Stimulated activated CD4-positive, alpha-beta T cell treated with anti-CD3 and anti-CD28 coated beads, Interleukin-1b, Interleukin-23, amount 100 ng/mL, for 24 hours (primary cell): Measurements from ENCODE around the gene NRG4.
"Not testable (repeated sequence)": the region's sequence is repeated elsewhere in the genome, so short reads cannot be mapped to it uniquely, and the experiment has no call there.

Experiments
- DNase-seq, 4 experiments: peaks; one replicate each; pipeline ENCODE4 v3.0.0-alpha.2; 2020; ENCODE audit warnings: low read depth in 4 of 4, low spot score in 1 of 4

NRG4 gene

DNA sequence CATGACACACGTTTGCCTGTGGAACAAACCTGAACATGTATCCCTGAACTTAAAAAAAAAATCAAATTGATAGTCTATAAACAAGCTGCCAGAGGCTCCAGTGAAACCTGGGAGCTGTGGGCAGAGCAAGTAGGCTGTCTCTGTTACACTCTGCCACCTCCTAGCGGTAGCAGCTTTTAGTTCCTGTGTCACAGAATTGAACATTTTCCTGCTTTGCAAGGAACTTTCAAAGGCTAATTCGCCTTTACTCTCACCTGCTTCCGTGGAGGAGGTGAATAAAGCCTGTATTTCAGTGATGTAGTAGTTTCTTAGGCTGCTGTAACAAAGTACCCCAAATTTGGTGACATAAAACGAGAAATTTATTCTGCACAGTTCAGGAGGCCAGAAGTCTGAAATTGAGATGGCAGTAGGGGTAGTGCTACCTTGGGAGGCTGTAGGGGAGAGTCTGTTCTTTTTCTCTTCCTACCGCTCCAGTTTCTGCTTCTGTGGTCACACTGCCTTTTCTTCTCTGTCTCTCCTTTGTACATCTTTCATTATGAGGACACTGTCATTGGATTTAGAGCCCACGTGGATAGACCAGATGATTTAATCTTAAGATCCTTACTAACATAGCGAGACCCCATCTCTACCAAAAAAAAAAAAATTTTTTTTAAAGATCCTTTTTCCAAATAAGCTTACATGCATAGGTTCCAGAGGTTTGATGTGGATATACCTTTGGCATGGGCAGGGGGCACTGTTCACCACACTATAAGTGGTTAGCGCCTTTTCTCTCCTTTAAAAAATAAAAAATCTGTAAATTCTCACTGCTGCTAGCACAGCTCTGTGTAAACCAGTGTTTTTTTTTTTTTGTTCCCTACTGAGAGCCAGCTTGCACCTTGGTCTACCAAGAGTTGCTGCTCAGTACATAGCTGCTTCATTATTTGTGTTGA, 83.3 kb downstream of the NRG4 start:
- no peak for DNase-seq

DNA sequence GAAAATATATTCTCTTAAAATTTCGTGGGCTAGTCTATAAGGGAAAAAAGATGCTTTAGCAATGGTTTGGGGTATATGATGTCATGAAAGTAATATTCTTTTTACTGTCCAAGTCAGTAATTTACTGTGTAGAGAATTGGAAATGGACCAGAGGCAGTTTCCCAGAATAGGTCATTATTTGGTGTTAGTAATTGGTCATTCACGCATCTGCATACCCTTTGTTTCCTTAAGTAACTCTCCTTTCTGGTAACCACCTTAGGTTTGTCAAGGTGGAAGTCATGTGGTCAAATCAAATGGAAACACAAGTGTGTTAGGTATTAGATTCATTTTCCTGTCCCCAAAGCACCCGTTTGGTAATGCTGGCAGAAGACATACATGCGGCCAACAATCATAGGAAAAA, 84.6 kb downstream of the NRG4 start:
- no peak for DNase-seq

DNA sequence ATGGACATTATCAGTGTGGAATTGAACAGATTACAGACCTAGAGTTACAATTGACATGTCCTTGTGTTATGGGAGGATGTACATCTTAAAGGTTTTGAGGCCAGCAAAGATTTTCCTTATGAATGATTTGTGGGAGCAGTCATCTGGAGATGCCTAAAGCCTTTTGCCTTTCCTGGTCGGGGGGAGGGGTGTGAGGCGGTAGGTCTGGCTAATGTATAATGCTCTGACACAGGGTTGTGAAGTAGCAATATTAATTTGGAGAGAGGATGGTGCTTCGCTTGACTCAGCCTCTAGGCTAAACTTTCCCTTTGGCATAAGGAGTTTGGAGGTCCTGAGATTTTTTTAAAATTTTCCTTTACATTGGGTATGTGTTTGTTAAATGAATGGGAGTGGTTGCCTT, 85.3 kb downstream of the NRG4 start:
- no peak for DNase-seq

DNA sequence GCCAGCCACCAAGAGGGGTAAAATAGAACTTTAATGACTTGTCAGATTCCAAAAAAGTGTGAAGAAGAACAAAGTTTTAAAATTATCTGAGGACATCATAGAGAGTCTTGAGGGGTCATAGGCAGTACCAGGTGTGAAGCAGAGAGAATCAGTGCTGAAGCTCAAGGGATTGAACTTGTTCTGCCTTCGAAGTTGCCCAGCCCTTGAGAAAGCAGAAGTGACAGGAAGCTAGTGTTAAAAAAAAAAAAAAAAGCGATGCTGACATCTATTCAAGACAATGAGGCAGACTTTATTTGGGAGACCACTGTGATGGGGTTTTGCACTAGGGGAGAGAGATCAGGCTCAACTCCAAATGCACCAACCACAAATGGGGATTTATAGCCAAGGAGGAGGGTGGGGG, 86.8 kb downstream of the NRG4 start:
- no peak for DNase-seq

DNA sequence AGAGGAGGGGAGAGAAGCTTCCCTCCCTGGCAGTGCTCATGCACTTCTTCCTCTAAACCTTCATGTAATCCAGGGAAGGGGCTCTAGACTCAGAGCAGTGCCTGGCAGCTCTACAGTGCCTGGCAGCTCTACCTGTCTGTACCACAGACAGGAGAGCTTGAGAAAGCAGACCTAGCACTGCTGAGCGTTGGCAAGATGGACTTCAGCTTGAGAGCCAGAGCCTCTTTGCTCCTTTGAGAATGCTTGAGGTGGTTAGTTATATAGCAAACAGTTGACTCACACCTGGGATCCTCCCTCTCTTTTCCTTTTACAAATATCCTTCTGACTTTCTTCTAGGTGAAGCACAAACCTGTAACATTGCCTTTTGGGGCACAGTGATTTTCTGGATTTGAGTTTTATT, 87.6 kb downstream of the NRG4 start:
- DNase-seq, result no peak

DNA sequence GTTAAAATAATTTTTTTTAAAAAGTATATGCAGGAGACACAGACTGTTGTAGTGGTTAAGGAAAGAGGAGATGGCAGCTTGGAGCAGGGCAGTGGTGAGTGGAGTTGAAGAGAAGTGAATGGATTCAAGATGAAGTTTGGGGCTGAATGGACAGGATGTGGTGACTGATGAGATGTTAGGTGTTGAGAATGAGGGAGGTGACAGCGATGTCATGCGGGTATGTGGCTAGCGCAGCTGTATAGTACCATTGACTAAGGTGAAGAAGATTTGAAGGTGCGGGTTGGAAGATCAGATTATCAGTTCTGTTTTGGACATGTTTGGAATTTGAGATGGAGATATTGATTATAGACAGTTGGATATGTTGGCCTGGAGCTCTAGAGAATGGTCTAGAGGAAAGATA, 88.5 kb downstream of the NRG4 start:
- no peak for DNase-seq

DNA sequence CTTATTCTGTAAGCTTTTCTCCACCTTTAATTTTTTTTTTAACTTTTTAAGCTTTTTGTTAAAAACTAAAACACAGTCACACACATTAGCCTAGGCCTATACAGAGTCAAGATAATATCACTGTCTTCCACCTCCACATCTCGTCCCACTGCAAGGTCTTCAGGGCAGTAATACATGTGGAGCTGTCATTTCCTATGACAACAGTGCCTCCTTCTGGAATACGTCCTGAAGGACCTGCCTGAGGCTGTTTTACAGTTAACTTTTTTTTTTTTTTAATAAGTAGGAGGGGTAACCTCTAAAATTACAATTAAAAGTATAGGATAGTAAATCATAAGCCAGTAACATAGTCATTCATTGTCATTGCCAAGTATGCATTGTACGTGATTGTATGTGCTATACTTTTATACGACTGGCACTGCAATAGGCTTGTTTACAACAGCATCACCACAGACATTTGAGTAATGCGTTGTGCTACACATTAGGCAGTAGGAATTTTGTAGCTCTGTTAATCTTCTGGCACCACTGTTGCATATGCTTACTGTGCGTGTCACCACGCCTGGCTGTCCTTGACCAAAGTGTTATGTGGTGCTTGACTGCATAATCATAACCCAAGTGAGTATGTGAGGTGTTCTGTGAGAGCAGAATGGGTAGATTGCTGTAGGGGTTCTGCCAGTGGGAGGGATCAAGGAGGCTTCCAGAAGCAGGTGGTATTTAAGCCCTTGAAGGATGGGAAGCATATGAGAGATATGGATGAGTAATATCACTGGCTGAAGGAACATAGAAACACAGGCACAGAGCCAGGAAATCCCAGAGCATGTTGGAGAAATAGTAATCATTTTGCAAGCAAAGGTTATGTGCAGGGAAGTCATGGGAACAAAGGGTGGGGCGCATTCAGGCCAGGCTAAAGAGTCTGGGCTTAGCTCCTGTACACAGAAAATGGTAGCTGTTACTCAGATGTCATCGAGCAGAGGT, 90.2 kb downstream of the NRG4 start:
- no peak for DNase-seq

DNA sequence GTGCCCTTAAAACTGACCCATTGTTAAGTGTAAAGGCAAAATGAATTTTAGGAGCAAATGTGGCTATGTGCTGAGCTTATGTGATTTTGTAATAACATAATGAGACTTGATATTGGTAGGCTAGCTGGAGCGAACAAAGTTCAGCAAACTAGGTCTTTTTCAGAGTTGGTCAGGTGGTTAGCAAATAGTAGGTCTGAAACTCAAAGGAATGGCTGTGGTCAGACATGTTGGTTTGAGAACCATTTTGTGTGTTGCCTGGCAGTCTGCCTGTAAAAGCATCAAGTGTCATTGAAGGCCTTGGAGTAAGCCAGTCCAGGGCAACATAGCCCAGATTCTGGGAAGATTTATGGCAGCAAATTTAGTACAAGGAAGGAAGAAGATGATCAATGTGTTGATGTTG, 92.1 kb downstream of the NRG4 start:
- no peak for DNase-seq

DNA sequence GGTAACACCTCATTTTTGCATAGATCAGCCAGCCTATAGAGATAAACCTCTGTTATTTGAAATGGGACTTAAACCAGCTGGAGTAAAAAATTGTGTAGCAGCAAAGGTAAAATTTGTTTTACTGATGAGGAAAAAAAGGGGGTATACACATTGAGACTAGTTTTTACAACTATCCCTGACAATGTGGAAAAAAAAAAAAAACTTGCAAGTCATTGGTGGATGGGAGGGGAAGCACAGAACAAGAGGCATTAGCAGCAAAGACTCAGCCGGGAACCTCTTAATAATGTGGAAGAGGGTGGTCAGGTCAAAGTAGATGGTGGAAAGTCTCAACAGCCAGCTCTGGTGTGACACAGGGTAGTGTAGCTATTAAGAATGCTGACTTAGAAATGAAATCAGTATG, 94.1 kb downstream of the NRG4 start:
- no peak for DNase-seq

DNA sequence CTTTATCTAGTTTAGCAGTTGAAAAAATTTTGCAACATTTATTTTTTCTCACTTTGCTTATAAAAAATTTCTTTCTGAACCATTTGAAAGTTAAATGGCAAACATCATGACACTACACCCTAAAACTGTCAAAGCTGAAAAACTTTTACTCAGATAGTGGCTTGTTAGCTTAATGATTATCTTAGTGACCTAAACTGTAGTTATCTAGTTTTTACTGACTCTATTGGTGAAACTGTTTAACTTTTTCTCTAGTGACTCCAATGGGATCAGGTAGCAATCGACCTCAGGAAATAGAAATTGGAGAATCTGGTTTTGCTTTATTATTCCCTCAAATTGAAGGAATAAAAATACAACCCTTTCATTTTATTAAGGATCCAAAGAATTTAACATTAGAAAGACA, 95.2 kb downstream of the NRG4 start:
- DNase-seq, result no peak

DNA sequence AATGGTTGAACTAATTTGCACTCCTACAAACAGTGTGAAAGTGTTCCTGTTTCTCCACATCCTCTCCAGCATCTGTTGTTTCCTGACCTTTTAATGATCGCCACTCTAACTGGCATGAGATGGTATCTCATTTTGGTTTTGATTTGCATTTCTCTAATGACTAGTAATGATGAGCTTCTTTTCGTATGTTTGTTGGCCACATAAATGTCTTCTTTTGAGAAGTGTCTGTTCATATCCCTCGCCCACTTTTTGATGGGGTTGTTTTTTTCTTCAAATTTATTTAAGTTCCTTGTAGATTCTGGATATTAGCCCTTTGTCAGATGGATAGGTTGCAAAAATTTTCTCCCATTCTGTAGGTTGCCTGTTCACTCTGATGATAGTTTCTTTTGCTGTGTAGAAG, 101.9 kb downstream of the NRG4 start:
- DNase-seq, result not testable (repeated sequence)

DNA sequence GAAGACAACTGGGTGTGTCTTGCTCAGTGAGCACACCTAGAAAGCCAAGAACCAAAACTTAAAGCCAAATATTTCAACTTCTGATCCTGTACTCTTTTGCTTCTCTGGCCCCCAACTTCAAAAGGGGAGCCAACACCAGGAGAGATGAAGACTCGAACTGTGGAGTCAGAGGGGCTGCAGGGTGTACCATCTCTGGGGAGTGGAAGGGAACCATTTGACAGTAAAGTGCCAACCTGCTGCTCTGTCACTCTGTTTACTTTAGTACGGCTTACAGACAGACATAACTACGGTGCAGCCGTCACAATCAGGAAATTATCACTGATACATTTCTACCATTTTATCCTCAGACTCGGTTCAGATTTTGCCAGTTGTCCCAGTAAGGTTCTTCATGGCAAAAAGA, 107.0 kb downstream of the NRG4 start:
- no peak for DNase-seq

DNA sequence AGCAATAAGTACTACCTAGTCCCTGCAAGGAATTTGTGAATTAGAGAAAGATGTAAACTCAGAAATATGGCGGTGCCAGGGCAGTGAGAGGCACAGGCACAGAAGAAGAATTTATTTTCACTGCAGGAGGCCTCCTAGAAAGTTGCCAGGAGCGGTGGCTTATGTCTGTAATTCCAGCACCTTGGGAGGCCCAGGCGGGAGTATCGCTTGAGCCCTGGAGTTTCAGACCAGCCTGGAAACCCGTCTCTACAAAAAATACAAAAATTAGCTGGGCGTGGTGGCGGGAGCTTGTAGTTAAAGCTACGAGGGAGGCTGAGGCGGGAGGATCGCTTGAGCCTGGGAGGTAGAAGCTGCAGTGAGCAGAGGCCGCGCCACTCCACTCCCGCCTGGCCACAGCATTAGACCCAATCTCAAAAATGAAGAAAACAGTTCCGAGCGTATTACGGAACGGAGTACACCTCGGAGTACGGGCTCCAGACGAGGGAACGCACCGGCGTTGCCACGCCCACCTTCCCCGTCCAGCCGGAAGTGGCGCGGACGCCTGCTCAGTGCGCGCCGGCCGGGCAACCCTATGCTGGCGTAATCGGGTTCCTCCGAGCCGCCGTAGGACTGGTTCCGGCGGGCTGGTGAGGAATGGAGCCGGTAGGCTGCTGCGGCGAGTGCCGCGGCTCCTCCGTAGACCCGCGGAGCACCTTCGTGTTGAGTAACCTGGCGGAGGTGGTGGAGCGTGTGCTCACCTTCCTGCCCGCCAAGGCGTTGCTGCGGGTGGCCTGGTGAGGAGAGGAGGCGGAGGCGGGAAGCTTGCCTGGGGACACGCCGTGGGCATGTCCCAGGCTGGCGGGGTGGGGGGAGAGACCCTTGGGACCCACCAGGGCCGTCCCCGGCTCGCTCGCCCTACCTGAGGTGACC, 108.6 kb downstream of the NRG4 start, which contains the start of gene FBXO22:
FBXO22 (plus strand) TSS at position 548 of the 909 bp plus-strand sequence; CDS start at position 634, 86 bp downstream.
- peak; percentile 80 to 88 (median 88) for DNase-seq

DNA sequence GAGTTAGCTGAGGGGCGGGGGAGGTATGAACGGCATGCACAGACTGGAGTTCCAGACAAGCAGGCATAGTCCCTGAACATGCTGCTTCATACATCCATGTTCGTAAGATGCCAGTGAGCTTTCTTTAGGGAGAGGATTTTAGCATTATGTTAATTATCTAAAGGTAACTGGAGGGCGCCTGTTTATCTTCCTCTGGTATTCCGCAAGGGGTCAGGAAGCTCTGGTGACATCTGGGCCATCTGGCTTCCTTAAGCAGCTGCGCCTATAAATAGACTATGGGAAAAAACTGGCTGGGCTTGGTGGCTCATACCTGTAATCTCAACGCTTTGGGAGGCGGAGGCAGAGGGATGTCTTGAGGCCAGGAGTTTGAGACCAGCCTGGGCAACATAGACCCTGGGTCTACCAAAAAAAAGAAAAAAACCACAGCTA, 110.1 kb downstream of the NRG4 start:
- DNase-seq, result no peak

DNA sequence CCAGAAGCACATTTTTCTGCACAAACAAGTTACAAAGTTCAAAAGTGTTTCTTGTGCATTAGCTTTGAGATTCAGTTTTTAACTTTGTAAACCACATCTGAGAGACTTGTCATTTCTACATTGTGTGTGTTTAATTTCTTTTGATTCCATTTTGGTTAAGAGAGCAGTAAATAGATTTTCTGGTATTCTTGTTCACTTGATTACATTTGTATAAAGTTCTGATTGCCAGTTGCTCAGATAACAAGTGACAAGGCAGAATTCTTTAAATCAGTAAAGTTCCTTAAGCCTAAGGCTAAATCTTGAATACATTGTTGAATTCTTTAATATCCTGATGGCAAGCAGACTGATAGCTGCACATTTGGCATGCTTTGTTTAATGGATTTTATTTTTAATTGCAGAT, 111.6 kb downstream of the NRG4 start:
- no peak for DNase-seq

DNA sequence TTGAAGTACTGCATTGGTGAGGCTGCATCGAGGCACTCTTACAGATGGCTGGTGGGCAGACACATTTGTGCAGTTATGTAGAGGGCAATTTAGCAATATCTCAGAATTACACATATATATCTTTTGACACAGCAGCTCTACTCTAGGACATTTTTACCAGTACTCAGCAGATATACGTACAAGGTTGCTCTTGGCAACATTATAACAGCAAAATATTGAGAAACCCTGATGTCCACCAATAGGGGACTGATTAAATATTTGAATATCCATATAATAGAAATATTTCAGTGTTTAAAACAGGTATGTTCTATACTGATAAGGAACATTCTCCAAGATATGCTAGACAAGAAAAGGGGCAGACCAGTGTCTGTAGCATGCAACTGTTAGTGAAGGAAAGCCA, 116.5 kb downstream of the NRG4 start:
- no peak for DNase-seq

DNA sequence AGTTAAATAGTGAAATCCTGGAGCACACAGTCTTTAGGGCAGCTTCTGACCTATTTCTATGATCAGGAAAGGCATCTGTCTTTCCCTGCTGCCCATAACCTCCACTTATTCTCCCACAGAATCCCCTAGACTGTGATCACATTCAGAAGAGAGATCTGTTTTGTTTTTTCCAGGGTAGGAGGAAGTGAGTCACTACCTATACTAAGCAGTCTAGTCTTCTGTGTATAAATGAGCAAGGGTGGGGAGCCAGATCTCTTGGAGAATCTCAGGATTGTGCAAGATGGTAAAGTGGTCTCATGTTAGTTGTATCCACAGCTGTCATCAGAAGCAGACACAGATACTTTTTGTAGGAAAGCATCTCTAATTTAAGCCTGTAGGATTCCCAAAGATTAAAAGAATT, 120.3 kb downstream of the NRG4 start:
- no peak for DNase-seq
